ENCODE measurements around the gene LGMN. TPM values are rescaled to one million over a fixed set of nuclear protein-coding genes. Genes with fewer than 3 reads are reported as not detected.

Gene LGMN
- total and polyA plus RNA-seq, 4 donors = 115 to 182 (median 136) TPM

DNA sequence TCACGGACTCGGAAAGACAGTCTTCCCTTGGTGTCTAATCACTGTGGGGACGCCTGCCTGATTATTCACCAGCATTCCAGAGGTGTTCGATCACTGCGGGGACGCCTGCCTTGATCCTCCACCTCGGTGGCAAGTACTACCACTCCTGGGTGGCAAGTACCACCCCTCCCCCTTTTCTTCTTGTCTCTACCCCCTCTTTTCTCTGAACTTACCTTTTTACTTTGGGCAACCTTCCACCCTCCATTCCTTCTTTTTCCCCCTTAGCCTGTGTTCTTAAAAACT lies 12.0 kb upstream of the LGMN start:
- peak; percentile 43 for ATAC-seq (ENCODE audit: insufficient read depth, low FRiP score)
- 66 to 86% methylated on average over 7 of the region's 7 CpGs for WGBS, 2 donors

DNA sequence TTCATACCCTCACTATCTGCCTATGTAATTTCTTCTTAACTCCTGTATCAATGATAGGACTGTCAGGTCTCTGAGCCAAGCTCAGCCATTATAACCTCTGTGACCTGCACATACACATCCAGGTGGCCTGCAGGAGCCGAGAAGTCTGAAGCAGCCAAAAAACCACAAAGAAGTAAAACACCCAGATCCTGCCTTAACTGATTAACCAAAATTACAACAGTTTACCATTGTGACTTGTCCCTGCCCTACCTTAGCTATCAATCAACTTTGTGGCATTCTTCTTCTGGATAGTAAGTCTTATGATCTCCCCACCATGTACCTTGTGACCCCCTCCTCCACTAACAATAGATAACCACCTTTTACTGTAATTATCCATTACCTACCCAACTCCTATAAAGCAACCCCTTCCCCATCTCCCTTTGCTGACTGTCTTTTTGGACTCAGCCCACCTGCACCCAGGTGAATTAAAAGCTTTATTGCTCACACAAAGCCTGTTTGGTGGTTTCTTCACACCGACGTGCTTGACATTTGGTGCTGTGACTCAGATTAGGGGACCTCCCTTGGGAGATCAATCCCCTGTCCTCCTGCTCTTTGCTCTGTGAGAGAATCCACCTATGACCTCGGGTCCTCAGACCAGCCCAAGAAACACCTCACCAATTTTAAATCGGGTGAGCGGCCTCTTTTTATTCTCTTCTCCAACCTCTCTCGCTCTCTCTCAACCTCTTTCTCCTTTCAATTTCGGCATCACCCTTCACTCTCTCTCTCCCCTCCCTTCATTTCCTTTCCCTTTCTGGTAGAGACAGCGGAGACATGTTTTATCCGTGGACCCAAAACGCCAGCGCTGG lies 11.5 kb upstream of the LGMN start:
- TF ChIP-seq, protein P1, sequence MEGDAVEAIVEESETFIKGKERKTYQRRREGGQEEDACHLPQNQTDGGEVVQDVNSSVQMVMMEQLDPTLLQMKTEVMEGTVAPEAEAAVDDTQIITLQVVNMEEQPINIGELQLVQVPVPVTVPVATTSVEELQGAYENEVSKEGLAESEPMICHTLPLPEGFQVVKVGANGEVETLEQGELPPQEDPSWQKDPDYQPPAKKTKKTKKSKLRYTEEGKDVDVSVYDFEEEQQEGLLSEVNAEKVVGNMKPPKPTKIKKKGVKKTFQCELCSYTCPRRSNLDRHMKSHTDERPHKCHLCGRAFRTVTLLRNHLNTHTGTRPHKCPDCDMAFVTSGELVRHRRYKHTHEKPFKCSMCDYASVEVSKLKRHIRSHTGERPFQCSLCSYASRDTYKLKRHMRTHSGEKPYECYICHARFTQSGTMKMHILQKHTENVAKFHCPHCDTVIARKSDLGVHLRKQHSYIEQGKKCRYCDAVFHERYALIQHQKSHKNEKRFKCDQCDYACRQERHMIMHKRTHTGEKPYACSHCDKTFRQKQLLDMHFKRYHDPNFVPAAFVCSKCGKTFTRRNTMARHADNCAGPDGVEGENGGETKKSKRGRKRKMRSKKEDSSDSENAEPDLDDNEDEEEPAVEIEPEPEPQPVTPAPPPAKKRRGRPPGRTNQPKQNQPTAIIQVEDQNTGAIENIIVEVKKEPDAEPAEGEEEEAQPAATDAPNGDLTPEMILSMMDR (IDR thresholded peaks at IDR 0.05; ENCODE audit: control extremely low read depth, extremely low read depth) = no peak
- H3K27me3 ChIP-seq (ENCODE audit: control insufficient read depth in 3 of 3, insufficient read depth in 3 of 3, low read length in 2 of 3) = no peaks in the 10 kb centered on the region
- H3K9me3 ChIP-seq (ENCODE audit: control insufficient read depth in 4 of 4, insufficient read depth in 3 of 4, low read length in 3 of 4) = no peaks in the 10 kb centered on the region
- peaks cover 0 to 3% (median 0%) of the 10 kb centered on the region in 5 donors for H3K4me1 ChIP-seq (ENCODE audit: control insufficient read depth in 5 of 5, insufficient read depth in 5 of 5, low read length in 5 of 5)
- no peaks in the 10 kb centered on the region for H3K36me3 ChIP-seq (ENCODE audit: control insufficient read depth in 4 of 4, insufficient read depth in 4 of 4, low read length in 4 of 4)
- H3K4me3 ChIP-seq = no peak overlapping the region
- H3K9ac ChIP-seq (ENCODE audit: insufficient read depth in 1 of 2, low read length in 2 of 2) = no peak overlapping the region
- no peak for DNase-seq
- peak overlapping the region in 1 of 2 donors; percentile 60 for H3K27ac ChIP-seq (ENCODE audit: low read depth in 1 of 2, low read length in 1 of 2)
- ATAC-seq (ENCODE audit: insufficient read depth, low FRiP score) = no peak
- 73 to 85% methylated on average over 12 of the region's 12 CpGs for WGBS, 2 donors

More for the DNA sequence above, 12.0 kb upstream of the LGMN start:
- Histone ChIP-seq H3K36me3 (ENCODE audit: control insufficient read depth in 4 of 4, insufficient read depth in 4 of 4, low read length in 4 of 4) (no peaks in the 10 kb centered on the region), H3K27ac (ENCODE audit: low read depth in 1 of 2, low read length in 1 of 2) (peak overlapping the region in 1 of 2 donors; percentile 60), H3K4me3 (no peak overlapping the region), H3K27me3 (ENCODE audit: control insufficient read depth in 3 of 3, insufficient read depth in 3 of 3, low read length in 2 of 3) (no peaks in the 10 kb centered on the region), H3K4me1 (ENCODE audit: control insufficient read depth in 5 of 5, insufficient read depth in 5 of 5, low read length in 5 of 5) (peaks cover 0 to 2% (median 0%) of the 10 kb centered on the region in 5 donors), H3K9me3 (ENCODE audit: control insufficient read depth in 4 of 4, insufficient read depth in 3 of 4, low read length in 3 of 4) (no peaks in the 10 kb centered on the region), H3K9ac (ENCODE audit: insufficient read depth in 1 of 2, low read length in 2 of 2) (no peak overlapping the region)
- DNase-seq = no peak
- TF ChIP-seq, protein P1 (IDR thresholded peaks at IDR 0.05; ENCODE audit: control extremely low read depth, extremely low read depth) = no peak

DNA sequence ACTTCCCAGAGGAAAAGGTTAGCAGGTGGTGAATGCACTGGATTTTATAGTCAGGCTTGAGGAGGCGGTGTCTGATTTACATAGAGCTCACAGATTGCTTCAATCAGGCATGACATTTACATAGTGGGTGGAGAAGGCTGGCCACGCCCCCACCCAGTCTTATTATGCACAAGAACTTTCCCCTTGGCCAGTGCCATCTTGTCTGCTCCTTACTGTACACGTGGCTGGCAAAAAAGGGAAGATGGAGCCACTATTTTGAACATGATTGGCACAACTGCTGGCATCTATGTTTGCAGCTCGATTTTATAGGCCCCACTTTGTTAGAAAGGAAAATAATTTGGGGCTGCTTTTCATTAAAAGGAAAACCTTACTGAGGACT lies 10.9 kb upstream of the LGMN start:
- no peak for DNase-seq

More for the DNA sequence above, 10.9 kb upstream of the LGMN start:
- ATAC-seq (ENCODE audit: insufficient read depth, low FRiP score) = no peak
- TF ChIP-seq, protein P1 (IDR thresholded peaks at IDR 0.05; ENCODE audit: control extremely low read depth, extremely low read depth) = no peak
- H3K4me1 ChIP-seq (ENCODE audit: control insufficient read depth in 5 of 5, insufficient read depth in 5 of 5, low read length in 5 of 5) = peaks cover 0 to 3% (median 0%) of the 10 kb centered on the region in 5 donors
- H3K4me3 ChIP-seq = no peak overlapping the region
- WGBS, 2 donors = 73 to 78% methylated on average over 4 of the region's 4 CpGs
- no peaks in the 10 kb centered on the region for H3K27me3 ChIP-seq (ENCODE audit: control insufficient read depth in 3 of 3, insufficient read depth in 3 of 3, low read length in 2 of 3)
- no peak overlapping the region for H3K27ac ChIP-seq (ENCODE audit: low read depth in 1 of 2, low read length in 1 of 2)
- no peaks in the 10 kb centered on the region for H3K9me3 ChIP-seq (ENCODE audit: control insufficient read depth in 4 of 4, insufficient read depth in 3 of 4, low read length in 3 of 4)
- no peak overlapping the region for H3K9ac ChIP-seq (ENCODE audit: insufficient read depth in 1 of 2, low read length in 2 of 2)
- no peaks in the 10 kb centered on the region for H3K36me3 ChIP-seq (ENCODE audit: control insufficient read depth in 4 of 4, insufficient read depth in 4 of 4, low read length in 4 of 4)

All from lung (tissue), 12 donors.